ENCODE results near the gene ZNF549. TPM values are rescaled to one million over a fixed set of nuclear protein-coding genes. Genes with fewer than 3 reads are reported as not detected.

ZNF549 gene
- total RNA-seq, 1 experiment from 2014 or later, result 11.6 TPM

- no peak for DNase-seq
- Histone ChIP-seq H3T11ph (ENCODE audit: low read length) (no peak overlapping the region), H3K4me2 (ENCODE audit: insufficient read depth, insufficient read length, low read length) (peak overlapping the region; percentile 87), H3K23ac (ENCODE audit: insufficient read length, low read depth, low read length) (no peak overlapping the region), H2BK20ac (ENCODE audit: low read depth, low read length, poor library complexity, severe bottlenecking) (no peak overlapping the region), H3K23me2 (ENCODE audit: insufficient read length, low read depth, low read length, poor library complexity, severe bottlenecking) (peaks cover 5% of the 10 kb centered on the region), H3K4ac (ENCODE audit: low read depth, low read length) (no peak overlapping the region), H2BK15ac (ENCODE audit: low read depth, low read length) (no peak overlapping the region), H4K20me1 (ENCODE audit: control insufficient read depth, insufficient read depth, insufficient read length) (no peaks in the 10 kb centered on the region), H4K91ac (ENCODE audit: insufficient read length, low read depth, low read length) (no peak overlapping the region), H3K56ac (ENCODE audit: insufficient read length, low read depth, low read length) (no peak overlapping the region), H2BK5ac (ENCODE audit: insufficient read length, low read length) (no peak overlapping the region), H3K27ac (ENCODE audit: insufficient read length, low read depth, low read length) (no peak overlapping the region), H4K5ac (ENCODE audit: insufficient read length, low read depth, low read length) (no peak overlapping the region), H3K4me1 (ENCODE audit: insufficient read depth, low read length) (no peaks in the 10 kb centered on the region), H2AK5ac (ENCODE audit: insufficient read length, low read length) (no peak overlapping the region), H2BK120ac (ENCODE audit: low read depth, low read length, poor library complexity, severe bottlenecking) (no peak overlapping the region), H2BK12ac (ENCODE audit: insufficient read length, low read depth, low read length) (no peak overlapping the region), H2AFZ (ENCODE audit: low read length) (no peak overlapping the region), H3K9me3 (ENCODE audit: control insufficient read depth, low read depth, low read length) (peaks cover 5% of the 10 kb centered on the region), H4K8ac (replicated peaks; ENCODE audit: insufficient read length, low read depth, low read length) (no peak overlapping the region), H3K79me2 (ENCODE audit: insufficient read depth, low read length) (peaks cover 6% of the 10 kb centered on the region), H3K9ac (ENCODE audit: extremely low read depth, insufficient read length, low read length) (peak overlapping the region; percentile 82), H3K14ac (ENCODE audit: insufficient read depth, low read length) (no peak overlapping the region), H3K27me3 (ENCODE audit: insufficient read depth, low read length) (no peaks in the 10 kb centered on the region), H3K79me1 (ENCODE audit: insufficient read depth, low read depth, low read length, poor library complexity, severe bottlenecking) (no peaks in the 10 kb centered on the region), H3K18ac (ENCODE audit: insufficient read length, low read depth, low read length) (no peak overlapping the region)
- peaks cover 38 to 43% of the 10 kb centered on the region in 2 experiments for H3K9me3 Mint-ChIP-seq
- no CpG with 5 or more reads among the region's 6 CpGs for WGBS (ENCODE audit: extremely low coverage, insufficient read length, low lambda C conversion rate)
- TF ChIP-seq CTCF (conservative IDR thresholded peaks at IDR 0.05), result no peak; the same call in 2 of the 3 replicates
- peaks cover 7% of the 10 kb centered on the region; the same call in 1 of the 2 replicates for H3K27me3 Mint-ChIP-seq (ENCODE audit: low read depth)
- H3K36me3 Mint-ChIP-seq (ENCODE audit: insufficient read depth in 1 of 3, low read depth in 3 of 3), result peaks cover 44 to 61% (median 47%) of the 10 kb centered on the region in 3 experiments
- H3K4me1 Mint-ChIP-seq, result peaks cover 10 to 12% of the 10 kb centered on the region in 2 experiments
- no peak overlapping the region for H3K27ac Mint-ChIP-seq
- peak overlapping the region; percentile 89 to 98 for H3K4me3 Mint-ChIP-seq
These were observed 31.4 kb downstream of the ZNF549 start for GRCh38 chr19:57558525-57558924.

All from H9 (cell line).